ENCODE data around the gene EPS8. TPM values are rescaled to one million over a fixed set of nuclear protein-coding genes. Genes with fewer than 3 reads are reported as not detected.

The EPS8 gene
- total RNA-seq, 1 experiment from 2014 or later, result 13.9 TPM

DNA sequence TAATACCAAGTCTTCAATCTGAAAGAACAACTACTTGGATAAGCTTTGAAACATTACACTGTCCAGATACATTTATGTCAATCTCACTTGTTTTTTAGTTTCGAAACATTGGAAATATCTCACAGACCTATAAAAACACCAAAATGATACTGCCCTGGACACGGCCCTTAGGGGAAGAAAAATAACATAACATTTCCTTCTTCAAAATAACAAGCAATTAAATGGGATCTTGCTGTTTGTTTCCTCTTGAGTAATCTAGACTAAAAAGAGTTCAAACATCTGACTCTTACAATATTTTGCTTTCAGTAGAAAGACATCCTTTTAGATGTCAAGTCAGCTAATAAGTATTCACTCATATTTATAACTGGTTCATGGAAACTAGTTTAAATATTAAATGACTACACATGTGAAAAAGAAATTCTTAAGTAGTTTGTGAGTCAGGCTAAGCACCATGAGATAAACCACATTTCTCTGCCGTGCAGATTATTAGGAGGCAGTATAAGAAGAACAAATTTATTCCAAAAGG is 87.5 kb downstream of the EPS8 start:
- Histone ChIP-seq H3K27me3 (replicated peaks; ENCODE audit: control insufficient read depth, insufficient read depth, low read length) (no peaks in the 10 kb centered on the region), H3K4me1 (no peaks in the 10 kb centered on the region), H3K9me3 (no peaks in the 10 kb centered on the region), H3K4me3 (ENCODE audit: low read depth, low read length) (no peak overlapping the region), H3K36me3 (ENCODE audit: control insufficient read depth, insufficient read depth, low read length) (no peaks in the 10 kb centered on the region)
- Mint-ChIP-seq H3K4me1 (ENCODE audit: low read depth, unreplicated experiment) (peaks cover 7% of the 10 kb centered on the region), H3K9me3 (ENCODE audit: unreplicated experiment) (no peaks in the 10 kb centered on the region), H3K27ac (ENCODE audit: unreplicated experiment) (no peak overlapping the region), H3K4me3 (ENCODE audit: unreplicated experiment) (no peak overlapping the region), H3K27me3 (ENCODE audit: insufficient read depth, unreplicated experiment) (no peaks in the 10 kb centered on the region), H3K36me3 (ENCODE audit: insufficient read depth, unreplicated experiment) (no peaks in the 10 kb centered on the region)
- CTCF ChIA-PET, result no interaction called here
- intact Hi-C loops (cut with micrococcal nuclease; ENCODE audit: unreplicated experiment), result no loop called here
- no TSS peak for BruUV-seq (replicated peaks)
- TF ChIP-seq, protein P1, sequence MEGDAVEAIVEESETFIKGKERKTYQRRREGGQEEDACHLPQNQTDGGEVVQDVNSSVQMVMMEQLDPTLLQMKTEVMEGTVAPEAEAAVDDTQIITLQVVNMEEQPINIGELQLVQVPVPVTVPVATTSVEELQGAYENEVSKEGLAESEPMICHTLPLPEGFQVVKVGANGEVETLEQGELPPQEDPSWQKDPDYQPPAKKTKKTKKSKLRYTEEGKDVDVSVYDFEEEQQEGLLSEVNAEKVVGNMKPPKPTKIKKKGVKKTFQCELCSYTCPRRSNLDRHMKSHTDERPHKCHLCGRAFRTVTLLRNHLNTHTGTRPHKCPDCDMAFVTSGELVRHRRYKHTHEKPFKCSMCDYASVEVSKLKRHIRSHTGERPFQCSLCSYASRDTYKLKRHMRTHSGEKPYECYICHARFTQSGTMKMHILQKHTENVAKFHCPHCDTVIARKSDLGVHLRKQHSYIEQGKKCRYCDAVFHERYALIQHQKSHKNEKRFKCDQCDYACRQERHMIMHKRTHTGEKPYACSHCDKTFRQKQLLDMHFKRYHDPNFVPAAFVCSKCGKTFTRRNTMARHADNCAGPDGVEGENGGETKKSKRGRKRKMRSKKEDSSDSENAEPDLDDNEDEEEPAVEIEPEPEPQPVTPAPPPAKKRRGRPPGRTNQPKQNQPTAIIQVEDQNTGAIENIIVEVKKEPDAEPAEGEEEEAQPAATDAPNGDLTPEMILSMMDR (IDR thresholded peaks at IDR 0.05; ENCODE audit: insufficient read depth in 1 of 2, low read depth in 1 of 2, low read length in 1 of 2, severe bottlenecking in 1 of 2, unreplicated experiment in 1 of 2), result no peak
- DNase-seq, result no peak
- POLR2A ChIA-PET, result no interaction called here

DNA sequence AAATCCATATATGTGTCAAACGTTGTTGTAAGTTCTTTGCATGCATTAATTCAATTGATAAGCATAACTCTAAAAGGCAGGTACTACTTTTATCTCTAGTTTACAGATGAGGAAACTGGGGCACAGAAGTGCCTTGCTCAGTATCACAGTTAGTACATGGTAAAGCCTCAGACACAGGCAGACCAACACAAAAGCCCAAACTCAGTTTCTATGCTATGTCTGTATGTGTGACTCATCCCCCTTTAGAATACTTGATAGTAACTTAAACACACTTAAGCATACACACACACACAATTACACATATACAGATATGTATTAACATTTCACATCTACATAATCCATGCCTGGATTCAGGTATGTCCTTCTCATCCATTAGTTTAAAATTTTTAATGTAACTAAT is 88.0 kb downstream of the EPS8 start:
- DNase-seq, result no peak
- ChIA-PET POLR2A (no interaction called here), CTCF (no interaction called here)
- Mint-ChIP-seq H3K4me1 (ENCODE audit: low read depth, unreplicated experiment) (peaks cover 6% of the 10 kb centered on the region), H3K27ac (ENCODE audit: unreplicated experiment) (no peak overlapping the region), H3K36me3 (ENCODE audit: insufficient read depth, unreplicated experiment) (no peaks in the 10 kb centered on the region), H3K27me3 (ENCODE audit: insufficient read depth, unreplicated experiment) (no peaks in the 10 kb centered on the region), H3K9me3 (ENCODE audit: unreplicated experiment) (no peaks in the 10 kb centered on the region), H3K4me3 (ENCODE audit: unreplicated experiment) (no peak overlapping the region)
- intact Hi-C loops (cut with micrococcal nuclease; ENCODE audit: unreplicated experiment), result no loop called here
- Histone ChIP-seq H3K27me3 (replicated peaks; ENCODE audit: control insufficient read depth, insufficient read depth, low read length) (no peaks in the 10 kb centered on the region), H3K4me1 (no peaks in the 10 kb centered on the region), H3K36me3 (ENCODE audit: control insufficient read depth, insufficient read depth, low read length) (no peaks in the 10 kb centered on the region), H3K4me3 (ENCODE audit: low read depth, low read length) (no peak overlapping the region), H3K9me3 (no peaks in the 10 kb centered on the region)
- TF ChIP-seq, protein P1 (IDR thresholded peaks at IDR 0.05; ENCODE audit: insufficient read depth in 1 of 2, low read depth in 1 of 2, low read length in 1 of 2, severe bottlenecking in 1 of 2, unreplicated experiment in 1 of 2), result no peak
- no TSS peak for BruUV-seq (replicated peaks)

DNA sequence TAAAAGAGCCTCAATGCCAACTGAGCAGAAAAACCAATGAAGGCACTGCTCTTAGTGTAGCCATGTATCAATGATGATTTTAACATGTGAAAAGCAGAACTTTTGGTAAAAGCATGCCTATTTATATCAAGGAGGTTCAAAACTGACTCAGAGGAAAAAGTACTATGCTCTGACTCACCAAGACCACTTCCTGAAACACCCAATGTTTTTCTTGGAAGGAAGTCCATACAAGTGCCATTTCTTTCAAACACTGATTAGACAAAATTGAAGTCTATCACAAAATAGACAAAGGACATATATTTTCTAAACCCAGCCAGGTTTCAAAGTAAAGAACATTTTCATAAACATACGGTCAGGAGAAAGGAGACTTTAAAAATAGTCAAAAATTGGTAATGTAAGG is 88.6 kb downstream of the EPS8 start:
- ChIA-PET CTCF (no interaction called here), POLR2A (no interaction called here)
- H3K4me3 ChIP-seq (ENCODE audit: low read depth, low read length), result no peak overlapping the region
- Mint-ChIP-seq H3K36me3 (ENCODE audit: insufficient read depth, unreplicated experiment) (no peaks in the 10 kb centered on the region), H3K27ac (ENCODE audit: unreplicated experiment) (no peak overlapping the region), H3K27me3 (ENCODE audit: insufficient read depth, unreplicated experiment) (no peaks in the 10 kb centered on the region), H3K9me3 (ENCODE audit: unreplicated experiment) (no peaks in the 10 kb centered on the region), H3K4me1 (ENCODE audit: low read depth, unreplicated experiment) (no peaks in the 10 kb centered on the region), H3K4me3 (ENCODE audit: unreplicated experiment) (no peak overlapping the region)
- BruUV-seq (replicated peaks), result no TSS peak
- no peaks in the 10 kb centered on the region for H3K4me1 ChIP-seq
- H3K9me3 ChIP-seq, result no peaks in the 10 kb centered on the region
- TF ChIP-seq, protein P1 (IDR thresholded peaks at IDR 0.05; ENCODE audit: insufficient read depth in 1 of 2, low read depth in 1 of 2, low read length in 1 of 2, severe bottlenecking in 1 of 2, unreplicated experiment in 1 of 2), result no peak
- intact Hi-C loops (cut with micrococcal nuclease; ENCODE audit: unreplicated experiment), result no loop called here
- no peak for DNase-seq
- H3K36me3 ChIP-seq (ENCODE audit: control insufficient read depth, insufficient read depth, low read length), result no peaks in the 10 kb centered on the region
- no peaks in the 10 kb centered on the region for H3K27me3 ChIP-seq (replicated peaks; ENCODE audit: control insufficient read depth, insufficient read depth, low read length)

Data from Caco-2 (cell line).